Body of pancreas (tissue), 4 donors: Measurements from ENCODE around the gene ZNF584. TPM values are rescaled to one million over a fixed set of nuclear protein-coding genes. Genes with fewer than 3 reads are reported as not detected.
A peak's percentile ranks its signal among the peaks of the same experiment; 100 is the strongest.

Experiments
- ATAC-seq: fragments of 150-250 bp; one replicate; pipeline ENCODE4 v1.9.1; 2016
- DNase-seq, 4 donors: peaks; one replicate each; pipeline ENCODE4 v3.0.0-alpha.2; 2019
- H3K27ac ChIP-seq, 4 donors: fragments of 200-600 bp; sonication (generic); 1 replicate in 3 of 4; 2 replicates in 1 of 4; pipeline versions ENCODE4 v1.5.1 to v1.6.1; 2016 to 2019; ENCODE audit warnings: mild to moderate bottlenecking in 1 of 4, mixed read lengths in 1 of 4, moderate library complexity in 1 of 4
- H3K27me3 ChIP-seq, 2 donors: fragments of 200-600 bp; sonication (generic); one replicate each; pipeline ENCODE4 v1.6.0; 2016; ENCODE audit warnings: mild to moderate bottlenecking in 1 of 2
- H3K36me3 ChIP-seq, 2 donors: fragments of 200-600 bp; sonication (generic); replicated peaks in 1 of 2; 2 replicates each; pipeline ENCODE4 v1.5.1; 2016; ENCODE audit warnings: low read depth in 2 of 2; ENCODE audit not compliant: insufficient read depth in 1 of 2
- H3K4me1 ChIP-seq: fragments of 200-600 bp; sonication (generic); one replicate; pipeline ENCODE4 v1.6.0; 2016
- H3K4me3 ChIP-seq, 2 donors: fragments of 200-600 bp; sonication (generic); 1 replicate in 1 of 2; 2 replicates in 1 of 2; pipeline ENCODE4 v1.5.1; 2016 to 2019
- H3K9me3 ChIP-seq, 3 donors: fragments of 200-600 bp; sonication (generic); 1 replicate in 2 of 3; 2 replicates in 1 of 3; pipeline ENCODE4 v1.5.1; 2016
- CTCF ChIP-seq, 7 experiments: fragments of 450-650 bp in 4 of 7; fragments of 200-600 bp in 3 of 7; sonication (generic) in 3 of 7; IDR thresholded peaks; one replicate each; pipeline ENCODE4 v1.5.1; 2016 to 2019; ENCODE audit warnings: antibody characterized with exemption in 7 of 7
- POLR2A ChIP-seq, 3 donors: fragments of 450-650 bp; IDR thresholded peaks; one replicate each; pipeline ENCODE4 v1.6.1; 2016; ENCODE audit warnings: antibody characterized with exemption in 3 of 3, mild to moderate bottlenecking in 2 of 3
- WGBS, 2 donors: methylation state at CpG; one replicate each; pipeline ENCODE4 v1.1.5; 2017; 5-methylcytosine and 5-hydroxymethylcytosine counted together
- intact Hi-C: fragments of 100-400 bp; cut with DNase I; formaldehyde crosslinking; loops from one replicate; pipeline ENCODE4 v1.15.1; 2023
- total RNA-seq, 2 donors: library from RNA; depleted of rRNA; stranded (reverse); fragments of >200 nt; gene quantifications; one replicate each; pipeline ENCODE4 v1.1.0, GENCODE V29; 2016

Gene ZNF584
- total RNA-seq, 2 donors from 2014 or later = 4.9 to 11.5 TPM

- ATAC-seq (no peak), DNase-seq (no peak)
- Histone ChIP-seq H3K9me3 (no peaks in the 10 kb centered on the region), H3K4me3 (no peak overlapping the region), H3K36me3 (peaks cover 17% of the 10 kb centered on the region in 2 donors), H3K4me1 (peaks cover 26% of the 10 kb centered on the region), H3K27ac (no peak overlapping the region), H3K27me3 (no peaks in the 10 kb centered on the region)
- 58 to 82% methylated on average over 3 to 6 of the region's 7 CpGs for WGBS, 2 donors
- intact Hi-C loops = no loop called here
- no peak for TF ChIP-seq POLR2A (IDR thresholded peaks at IDR 0.05)
- no peak for TF ChIP-seq CTCF (IDR thresholded peaks at IDR 0.05)
These were observed 10.9 kb upstream of the ZNF584 start for GRCh38 chr19:58397533-58398037.

DNA sequence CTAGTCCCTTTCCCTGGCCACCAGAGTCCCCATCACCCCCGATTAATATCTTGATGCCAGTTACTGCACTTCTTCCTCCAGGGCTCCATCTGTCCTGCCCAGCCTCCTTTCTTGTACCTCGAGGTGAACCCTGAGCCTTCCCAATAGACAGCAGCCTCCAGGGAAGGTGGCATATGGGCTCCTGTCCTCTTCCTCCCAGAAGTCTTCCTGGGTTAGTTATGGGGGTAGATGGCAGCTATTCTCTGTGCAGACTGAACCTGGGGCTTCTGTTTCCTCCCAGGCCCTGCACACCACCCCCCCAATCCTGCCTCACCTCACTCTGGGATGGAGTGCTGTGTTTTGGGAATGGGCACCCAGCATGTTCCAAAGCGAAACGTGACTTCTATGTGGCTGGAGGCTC lies 10.4 kb upstream of the ZNF584 start:
- TF ChIP-seq CTCF (IDR thresholded peaks at IDR 0.05) (no peak), POLR2A (IDR thresholded peaks at IDR 0.05) (no peak)
- Histone ChIP-seq H3K27me3 (no peaks in the 10 kb centered on the region), H3K4me3 (no peak overlapping the region), H3K9me3 (no peaks in the 10 kb centered on the region), H3K36me3 (peaks cover 12 to 13% of the 10 kb centered on the region in 2 donors), H3K4me1 (peaks cover 26% of the 10 kb centered on the region), H3K27ac (no peak overlapping the region)
- intact Hi-C loops = no loop called here
- 74 to 79% methylated on average over 4 of the region's 4 CpGs for WGBS, 2 donors
- ATAC-seq (no peak), DNase-seq (no peak)

- TF ChIP-seq CTCF (IDR thresholded peaks at IDR 0.05) (no peak), POLR2A (IDR thresholded peaks at IDR 0.05) (no peak)
- no peak for ATAC-seq
- peaks cover 7 to 10% of the 10 kb centered on the region in 2 donors for H3K36me3 ChIP-seq
These were observed 9.9 kb upstream of the ZNF584 start for GRCh38 chr19:58398545-58398944.

DNA sequence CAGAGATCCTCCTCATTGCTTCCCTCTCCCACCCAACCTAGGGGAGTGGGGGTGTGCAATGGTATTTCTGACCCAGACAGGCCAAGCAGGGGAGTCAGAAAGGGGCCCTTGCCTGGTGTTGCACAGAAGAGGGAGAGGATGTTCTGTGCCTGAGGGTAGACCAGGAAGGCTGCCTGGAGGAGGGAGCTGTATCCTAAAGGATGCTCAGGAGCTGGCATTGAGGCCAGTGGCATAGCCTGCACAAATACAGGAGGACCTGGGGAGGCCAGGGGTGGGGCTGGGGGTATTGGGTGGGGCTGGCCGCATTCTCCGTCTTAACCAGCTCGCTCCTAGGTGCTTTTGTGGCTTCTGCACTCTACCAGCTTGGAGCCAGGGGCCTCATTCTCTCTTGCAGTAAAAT lies 8.5 kb upstream of the ZNF584 start:
- Histone ChIP-seq H3K9me3 (no peaks in the 10 kb centered on the region), H3K27ac (no peak overlapping the region), H3K4me1 (peaks cover 26% of the 10 kb centered on the region), H3K36me3 (no peaks in the 10 kb centered on the region), H3K4me3 (no peak overlapping the region), H3K27me3 (no peaks in the 10 kb centered on the region)
- TF ChIP-seq POLR2A (IDR thresholded peaks at IDR 0.05) = no peak
- TF ChIP-seq CTCF (IDR thresholded peaks at IDR 0.05) = no peak
- 96% methylated on average over 3 of the region's 3 CpGs; no CpG with 5 or more reads in 1 of the 2 donors for WGBS, 2 donors
- DNase-seq (no peak), ATAC-seq (no peak)
- intact Hi-C loops = no loop called here

More at GRCh38 chr19:58398545-58398944, 9.9 kb upstream of the ZNF584 start:
- no peak for DNase-seq
- Histone ChIP-seq H3K4me1 (peaks cover 26% of the 10 kb centered on the region), H3K4me3 (no peak overlapping the region), H3K27me3 (no peaks in the 10 kb centered on the region), H3K9me3 (no peaks in the 10 kb centered on the region), H3K27ac (no peak overlapping the region)
- intact Hi-C loops = no loop called here
- WGBS, 2 donors = 90 to 96% methylated on average over 6 of the region's 6 CpGs

DNA sequence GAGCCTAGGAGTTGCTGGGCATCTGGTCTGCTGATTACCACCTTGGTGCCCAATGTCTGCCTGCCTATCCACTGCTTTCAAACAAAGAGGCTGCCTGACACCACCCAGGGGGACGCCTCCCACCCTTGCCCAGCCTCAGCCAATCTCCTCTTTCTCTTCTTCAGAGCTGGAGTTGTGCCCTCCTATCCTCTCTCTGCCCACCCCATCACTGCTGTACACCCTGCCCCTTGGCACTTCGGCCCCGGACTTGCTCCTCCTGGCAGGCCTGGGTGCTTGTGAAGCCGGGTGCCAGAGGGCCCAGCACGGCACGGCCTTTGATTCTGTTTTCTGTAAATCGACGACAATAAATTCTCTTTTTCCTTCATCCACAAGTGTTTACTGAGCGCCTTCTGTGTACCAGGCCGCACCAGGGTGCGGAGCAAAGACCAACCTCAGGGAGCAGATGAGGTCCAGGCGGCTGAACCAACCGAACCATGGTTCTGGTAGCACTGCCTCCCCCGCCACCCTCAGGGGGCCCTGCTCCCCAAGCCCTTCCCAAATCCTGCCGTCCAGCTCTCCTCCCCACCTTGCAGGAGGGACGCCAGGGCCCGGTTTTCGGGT lies 8.0 kb upstream of the ZNF584 start:
- H3K9me3 ChIP-seq = no peaks in the 10 kb centered on the region
- no peaks in the 10 kb centered on the region for H3K27me3 ChIP-seq
- intact Hi-C loops = no loop called here
- ATAC-seq = no peak
- H3K4me3 ChIP-seq = peak overlapping the region; percentile 2 to 13
- H3K36me3 ChIP-seq = no peaks in the 10 kb centered on the region
- TF ChIP-seq CTCF (IDR thresholded peaks at IDR 0.05) = no peak
- no peak for TF ChIP-seq POLR2A (IDR thresholded peaks at IDR 0.05)
- no peak overlapping the region for H3K27ac ChIP-seq
- H3K4me1 ChIP-seq = peaks cover 23% of the 10 kb centered on the region
- no peak for DNase-seq
- WGBS, 2 donors = 40 to 58% methylated on average over 14 to 18 of the region's 18 CpGs
